Gastrocnemius medialis (tissue), 4 donors: Measurements from ENCODE around the gene LSAMP. TPM values are rescaled to one million over a fixed set of nuclear protein-coding genes. Genes with fewer than 3 reads are reported as not detected.

Experiments
- ATAC-seq, 2 donors: fragments of 150-250 bp; one replicate each; pipeline ENCODE4 v1.9.1; 2016
- DNase-seq, 2 donors: peaks; one replicate each; pipeline ENCODE4 v3.0.0-alpha.2; 2019
- H3K27ac ChIP-seq, 4 donors: fragments of 200-600 bp; sonication (generic); 1 replicate in 1 of 4; 2 replicates in 3 of 4; pipeline ENCODE4 v1.5.1; 2016 to 2018; ENCODE audit warnings: mild to moderate bottlenecking in 2 of 4, moderate library complexity in 1 of 4
- H3K27me3 ChIP-seq, 3 donors: fragments of 200-600 bp; sonication (generic) in 2 of 3; 1 replicate in 1 of 3; 2 replicates in 2 of 3; pipeline versions ENCODE4 v1.5.1 to v1.6.0; 2016 to 2019; ENCODE audit warnings: mild to moderate bottlenecking in 1 of 3, moderate library complexity in 1 of 3
- H3K36me3 ChIP-seq, 2 donors: fragments of 200-600 bp; sonication (generic) in 1 of 2; one replicate each; pipeline ENCODE4 v1.5.1; 2017 to 2018
- H3K4me1 ChIP-seq, 2 donors: fragments of 200-600 bp; sonication (generic) in 1 of 2; one replicate each; pipeline ENCODE4 v1.5.1; 2016 to 2017; ENCODE audit warnings: mild to moderate bottlenecking in 2 of 2
- H3K4me3 ChIP-seq, 4 donors: fragments of 200-600 bp; sonication (generic) in 3 of 4; 1 replicate in 1 of 4; 2 replicates in 3 of 4; pipeline ENCODE4 v1.5.1; 2016 to 2019; ENCODE audit warnings: mild to moderate bottlenecking in 2 of 4
- H3K9me3 ChIP-seq, 3 donors: fragments of 200-600 bp; sonication (generic) in 2 of 3; 1 replicate in 1 of 3; 2 replicates in 2 of 3; pipeline ENCODE4 v1.5.1; 2016 to 2019
- POLR2A ChIP-seq, 2 donors: fragments of 450-650 bp; IDR thresholded peaks; one replicate each; pipeline ENCODE4 v1.6.1; 2017; ENCODE audit warnings: antibody characterized with exemption in 2 of 2, mild to moderate bottlenecking in 2 of 2, moderate library complexity in 2 of 2
- in situ Hi-C, 4 donors: fragments of 200-750 bp; cut with MboI; loops; one replicate each; pipeline versions ENCODE4 v1.15.0 to v1.8.0; 2017; ENCODE audit warnings: low sequenced_read_pairs in 4 of 4
- intact Hi-C: fragments of 100-400 bp; cut with DNase I; formaldehyde crosslinking; loops from one replicate; pipeline ENCODE4 v1.15.1; 2023; ENCODE audit warnings: low total_unique reads
- total RNA-seq, 4 donors: library from RNA; depleted of rRNA; stranded (reverse); fragments of >200 nt; gene quantifications; one replicate each; pipeline versions ENCODE4 v1.1.0 to v1.2.3, GENCODE V29; 2016
- TF ChIP-seq, protein P1 (sequence below), 5 experiments: fragments of 450-650 bp in 3 of 5; fragments of 200-600 bp in 2 of 5; sonication (generic) in 2 of 5; IDR thresholded peaks in 4 of 5; conservative IDR thresholded peaks in 1 of 5; 1 replicate in 4 of 5; 2 replicates in 1 of 5; pipeline ENCODE4 v1.5.1; 2016 to 2019; ENCODE audit warnings: antibody characterized with exemption in 5 of 5, mild to moderate bottlenecking in 3 of 5, moderate library complexity in 3 of 5

Gene LSAMP
- total RNA-seq, 4 donors from 2014 or later = 0.07 to 0.10 TPM; not detected in 2

- TF ChIP-seq, protein P1, sequence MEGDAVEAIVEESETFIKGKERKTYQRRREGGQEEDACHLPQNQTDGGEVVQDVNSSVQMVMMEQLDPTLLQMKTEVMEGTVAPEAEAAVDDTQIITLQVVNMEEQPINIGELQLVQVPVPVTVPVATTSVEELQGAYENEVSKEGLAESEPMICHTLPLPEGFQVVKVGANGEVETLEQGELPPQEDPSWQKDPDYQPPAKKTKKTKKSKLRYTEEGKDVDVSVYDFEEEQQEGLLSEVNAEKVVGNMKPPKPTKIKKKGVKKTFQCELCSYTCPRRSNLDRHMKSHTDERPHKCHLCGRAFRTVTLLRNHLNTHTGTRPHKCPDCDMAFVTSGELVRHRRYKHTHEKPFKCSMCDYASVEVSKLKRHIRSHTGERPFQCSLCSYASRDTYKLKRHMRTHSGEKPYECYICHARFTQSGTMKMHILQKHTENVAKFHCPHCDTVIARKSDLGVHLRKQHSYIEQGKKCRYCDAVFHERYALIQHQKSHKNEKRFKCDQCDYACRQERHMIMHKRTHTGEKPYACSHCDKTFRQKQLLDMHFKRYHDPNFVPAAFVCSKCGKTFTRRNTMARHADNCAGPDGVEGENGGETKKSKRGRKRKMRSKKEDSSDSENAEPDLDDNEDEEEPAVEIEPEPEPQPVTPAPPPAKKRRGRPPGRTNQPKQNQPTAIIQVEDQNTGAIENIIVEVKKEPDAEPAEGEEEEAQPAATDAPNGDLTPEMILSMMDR (IDR thresholded peaks at IDR 0.05 in 4 of 5, conservative IDR thresholded peaks at IDR 0.05 in 1 of 5) = no peak
- no peak for TF ChIP-seq POLR2A (IDR thresholded peaks at IDR 0.05)
- Histone ChIP-seq H3K36me3 (no peaks in the 10 kb centered on the region), H3K4me3 (no peak overlapping the region), H3K4me1 (no peaks in the 10 kb centered on the region), H3K9me3 (no peaks in the 10 kb centered on the region), H3K27ac (no peak overlapping the region), H3K27me3 (no peaks in the 10 kb centered on the region)
- in situ Hi-C loops (no loop called here), intact Hi-C loops (no loop called here)
- DNase-seq (no peak), ATAC-seq (no peak)
Measured at GRCh38 chr3:116238846-116239565, 206.3 kb downstream of the LSAMP start.

DNA sequence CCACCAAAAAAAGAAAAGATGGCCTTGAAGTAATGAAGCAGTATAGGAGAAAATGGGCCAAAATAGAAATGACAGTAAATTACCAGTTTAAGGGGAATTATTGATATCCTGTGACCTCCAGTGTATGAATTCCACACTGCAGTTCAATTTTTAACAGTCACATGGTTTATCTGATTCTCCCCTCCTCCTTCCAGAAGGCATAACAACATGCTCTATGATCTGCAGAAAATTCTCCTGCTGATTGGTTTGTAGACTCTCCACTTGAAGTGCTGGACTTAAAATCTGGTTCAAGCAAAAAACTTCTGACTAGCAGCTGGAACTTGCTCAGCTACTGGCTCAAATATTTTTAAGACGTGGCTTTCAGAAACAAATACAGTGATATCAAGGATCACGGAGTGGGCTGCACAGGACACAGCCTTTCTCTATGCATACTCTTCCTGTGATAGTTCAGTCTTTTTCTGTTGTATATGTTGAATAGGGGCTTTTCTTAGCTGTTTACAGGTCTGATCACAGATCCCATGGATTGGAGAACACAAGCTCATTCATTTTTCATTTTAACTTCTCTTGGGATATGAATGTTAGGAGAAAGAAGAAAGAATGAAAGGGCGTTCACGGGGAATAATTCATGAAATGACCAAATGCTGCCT is 211.5 kb downstream of the LSAMP start:
- in situ Hi-C loops (no loop called here), intact Hi-C loops (no loop called here)
- H3K27me3 ChIP-seq = no peaks in the 10 kb centered on the region
- no peak overlapping the region for H3K27ac ChIP-seq
- H3K4me3 ChIP-seq = no peak overlapping the region
- TF ChIP-seq, protein P1 (IDR thresholded peaks at IDR 0.05 in 4 of 5, conservative IDR thresholded peaks at IDR 0.05 in 1 of 5) = no peak
- TF ChIP-seq POLR2A (IDR thresholded peaks at IDR 0.05) = no peak
- no peaks in the 10 kb centered on the region for H3K4me1 ChIP-seq
- DNase-seq = no peak
- H3K36me3 ChIP-seq = no peaks in the 10 kb centered on the region
- H3K9me3 ChIP-seq = no peaks in the 10 kb centered on the region
- ATAC-seq = no peak

GRCh38 chr3:116230431-116231020 is 214.8 kb downstream of the LSAMP start:
- intact Hi-C loops (no loop called here), in situ Hi-C loops (no loop called here)
- TF ChIP-seq, protein P1 (IDR thresholded peaks at IDR 0.05 in 4 of 5, conservative IDR thresholded peaks at IDR 0.05 in 1 of 5) = no peak
- no peak for TF ChIP-seq POLR2A (IDR thresholded peaks at IDR 0.05)
- Histone ChIP-seq H3K4me3 (no peak overlapping the region), H3K27ac (no peak overlapping the region), H3K36me3 (no peaks in the 10 kb centered on the region), H3K27me3 (no peaks in the 10 kb centered on the region), H3K9me3 (no peaks in the 10 kb centered on the region), H3K4me1 (no peaks in the 10 kb centered on the region)
- ATAC-seq = no peak
- no peak for DNase-seq

- DNase-seq = no peak
- no peaks in the 10 kb centered on the region for H3K36me3 ChIP-seq
- intact Hi-C loops = no loop called here
- in situ Hi-C loops = no loop called here
- H3K4me1 ChIP-seq = no peaks in the 10 kb centered on the region
- no peak overlapping the region for H3K27ac ChIP-seq
- no peak for ATAC-seq
- H3K4me3 ChIP-seq = no peak overlapping the region
- no peaks in the 10 kb centered on the region for H3K27me3 ChIP-seq
- TF ChIP-seq, protein P1 (IDR thresholded peaks at IDR 0.05 in 4 of 5, conservative IDR thresholded peaks at IDR 0.05 in 1 of 5) = no peak
- no peak for TF ChIP-seq POLR2A (IDR thresholded peaks at IDR 0.05)
- no peaks in the 10 kb centered on the region for H3K9me3 ChIP-seq
Measured at GRCh38 chr3:116226266-116226665, 219.0 kb downstream of the LSAMP start.
